Naive thymus-derived CD8-positive, alpha-beta T cell (primary cell): ENCODE data around the gene DARS2. TPM values are rescaled to one million over a fixed set of nuclear protein-coding genes. Genes with fewer than 3 reads are reported as not detected.
"Not testable (repeated sequence)": the region's sequence is repeated elsewhere in the genome, so short reads cannot be mapped to it uniquely, and the experiment has no call there.

Source experiments
- ATAC-seq, 2 donors: fragments of 150-1000 bp; cut with Tn5 transposase in 1 of 2; sonication (Bioruptor Pico), chemical (Tn5 transposase) in 1 of 2; 1 replicate in 1 of 2; 2 replicates in 1 of 2; pipeline ENCODE4 v1.10.0; 2021; ENCODE audit warnings: mild to moderate bottlenecking in 2 of 2, moderate library complexity in 2 of 2
- POLR2A ChIA-PET: fragments of 350-600 bp; sonication (Branson Sonifier 250); formaldehyde crosslinking; loops from one replicate; lab custom pipeline; 2021; ENCODE audit warnings: antibody characterized with exemption; lab: Charles Lee
- DNase-seq, 10 donors: peaks; one replicate each; pipeline versions ENCODE4 v3.0.0 to v3.0.0-alpha.2; 2020 to 2022
- H3K27ac Mint-ChIP-seq, 10 donors: one replicate each; pipeline ENCODE4 v1.8.0; 2020 to 2022; ENCODE audit warnings: mild to moderate bottlenecking in 10 of 10, mixed read lengths in 10 of 10, moderate library complexity in 4 of 10, inconsistent platforms in 1 of 10
- H3K27me3 Mint-ChIP-seq, 5 donors: one replicate each; pipeline ENCODE4 v1.8.0; 2021 to 2022; ENCODE audit warnings: mixed read lengths in 5 of 5
- H3K36me3 Mint-ChIP-seq, 3 donors: one replicate each; pipeline ENCODE4 v1.8.0; 2020 to 2022; ENCODE audit warnings: mixed read lengths in 3 of 3, mild to moderate bottlenecking in 2 of 3, inconsistent platforms in 1 of 3
- H3K4me1 Mint-ChIP-seq, 4 donors: one replicate each; pipeline ENCODE4 v1.8.0; 2021 to 2022; ENCODE audit warnings: mixed read lengths in 4 of 4
- H3K4me3 Mint-ChIP-seq, 10 donors: one replicate each; pipeline ENCODE4 v1.8.0; 2020 to 2022; ENCODE audit warnings: mild to moderate bottlenecking in 10 of 10, mixed read lengths in 10 of 10, moderate library complexity in 6 of 10, inconsistent platforms in 1 of 10
- H3K9me3 Mint-ChIP-seq, 9 donors: one replicate each; pipeline ENCODE4 v1.8.0; 2020 to 2022; ENCODE audit warnings: mixed read lengths in 9 of 9, mild to moderate bottlenecking in 3 of 9, inconsistent platforms in 1 of 9, moderate library complexity in 1 of 9
- polyA plus RNA-seq, 3 donors: library from polyadenylated mRNA; unstranded; fragments of 300-500 nt; fragmentation: Illumina TruSeq; gene quantifications; one replicate each; pipeline ENCODE4 v1.2.3, GENCODE V29; 2021
- total RNA-seq, 8 experiments: library from RNA in 2 of 8; stranded (reverse) in 2 of 8; gene quantifications; one replicate each; pipeline ENCODE4 v1.2.3 and lab custom pipeline; 2021 to 2026

DARS2 gene
- total and polyA plus RNA-seq, 5 experiments from 2014 or later, result 6.7 to 12.6 (median 12.1) TPM

DNA sequence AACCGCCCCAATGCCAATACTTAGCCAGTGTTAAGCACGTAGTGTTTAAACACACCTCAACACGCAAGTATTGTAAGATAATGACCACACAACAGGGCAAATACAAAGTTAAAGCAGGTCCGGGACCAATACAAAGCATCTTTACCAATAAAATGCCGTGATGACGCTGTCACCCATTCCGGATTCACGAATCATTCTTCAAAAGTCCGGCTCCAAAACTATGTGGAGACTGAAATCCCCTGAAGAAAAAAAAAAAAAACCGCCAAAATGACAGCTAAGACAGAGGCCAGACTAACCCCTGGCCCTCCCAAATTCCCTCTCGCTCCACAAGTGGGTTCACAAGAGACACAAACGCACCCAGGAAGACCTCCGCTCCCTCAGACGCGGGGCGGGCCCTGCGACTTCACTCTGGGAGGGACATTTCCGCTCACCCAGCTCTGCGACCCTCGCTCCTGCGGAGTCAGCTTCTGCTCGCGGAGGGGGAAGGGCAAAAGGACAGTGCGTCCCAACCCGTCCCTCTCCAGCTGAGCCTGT lies 625 bp upstream of the DARS2 start:
- peaks cover 2 to 20% (median 5%) of the 10 kb centered on the region in 3 donors for H3K36me3 Mint-ChIP-seq
- ATAC-seq, result peak; percentile 17 to 43
- peak overlapping the region; percentile 91 to 99 (median 98) for H3K4me3 Mint-ChIP-seq

DNA sequence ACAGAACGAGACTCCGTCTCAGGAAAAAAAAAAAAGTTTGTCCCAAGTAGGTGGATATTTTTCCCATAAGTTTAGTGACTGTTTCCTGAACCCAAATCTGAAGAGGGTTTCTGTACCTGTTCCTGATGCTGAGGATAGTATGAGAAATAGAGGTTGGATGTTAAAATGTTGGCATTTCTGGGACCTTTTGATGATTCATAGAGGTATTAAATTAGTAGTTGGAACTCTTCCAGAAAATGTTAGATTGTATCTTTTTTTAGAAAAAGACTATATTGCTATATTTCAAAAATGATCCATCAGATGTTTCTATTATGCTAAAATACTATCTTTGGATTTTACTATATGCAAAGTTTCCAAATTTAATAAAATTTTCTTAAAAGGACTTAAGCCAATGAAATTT lies 3.1 kb downstream of the DARS2 start:
- Mint-ChIP-seq H3K36me3 (peaks cover 5 to 33% (median 7%) of the 10 kb centered on the region in 3 donors), H3K4me1 (peaks cover 17 to 44% (median 33%) of the 10 kb centered on the region in 4 donors), H3K27me3 (no peaks in the 10 kb centered on the region), H3K9me3 (no peaks in the 10 kb centered on the region), H3K4me3 (peak overlapping the region in 1 of 10 donors; percentile 18), H3K27ac (peak overlapping the region in 1 of 10 donors; percentile 35)
- DNase-seq (no peak), ATAC-seq (no peak)
- POLR2A ChIA-PET, result no interaction called here

More for the DNA sequence above, 625 bp upstream of the DARS2 start:
- no peaks in the 10 kb centered on the region for H3K27me3 Mint-ChIP-seq
- DNase-seq, result peak in 2 of 10 donors; percentile 2 to 8
- no peaks in the 10 kb centered on the region for H3K9me3 Mint-ChIP-seq
- POLR2A ChIA-PET, result interaction anchor here (0.8 to 3.6 kb wide), 9 partner anchors 23 to 1176 kb away, joined by 3 to 47 read pairs (median 6); partner anchors contain the start of genes CACYBP, GAS5, KLHL20 and PRDX6
- peaks cover 25 to 62% (median 48%) of the 10 kb centered on the region in 4 donors for H3K4me1 Mint-ChIP-seq
- H3K27ac Mint-ChIP-seq, result peak overlapping the region; percentile 92 to 98 (median 96)

DNA sequence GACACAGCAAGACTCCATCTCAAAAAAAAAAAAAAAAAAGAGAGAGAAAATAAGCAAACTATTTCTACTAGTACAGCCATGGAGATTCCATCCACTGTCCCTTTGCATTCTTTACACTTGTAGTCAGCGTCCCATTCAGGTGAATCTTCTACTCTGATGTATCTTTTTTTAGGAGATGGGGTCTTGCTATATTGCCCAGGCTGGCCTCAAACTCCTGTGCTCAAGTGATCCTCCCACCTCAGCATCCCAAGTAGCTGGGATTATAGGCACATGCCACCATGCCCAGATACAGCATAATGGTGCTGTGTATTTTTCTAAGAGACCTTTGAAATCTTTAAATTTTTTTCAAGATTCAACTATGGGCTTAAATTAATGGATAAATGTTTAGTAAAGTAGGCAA lies 8.3 kb downstream of the DARS2 start:
- no peak for DNase-seq
- POLR2A ChIA-PET, result interaction anchor here (0.7 kb wide), 1 partner anchor 264 kb away, joined by 4 read pairs; no protein-coding TSS in a partner anchor
- H3K9me3 Mint-ChIP-seq, result no peaks in the 10 kb centered on the region
- H3K4me1 Mint-ChIP-seq, result peaks cover 0 to 6% (median 4%) of the 10 kb centered on the region in 4 donors
- ATAC-seq, result no peak
- no peak overlapping the region for H3K4me3 Mint-ChIP-seq
- H3K36me3 Mint-ChIP-seq, result peaks cover 0 to 67% (median 13%) of the 10 kb centered on the region in 3 donors
- H3K27ac Mint-ChIP-seq, result no peak overlapping the region
- H3K27me3 Mint-ChIP-seq, result no peaks in the 10 kb centered on the region

DNA sequence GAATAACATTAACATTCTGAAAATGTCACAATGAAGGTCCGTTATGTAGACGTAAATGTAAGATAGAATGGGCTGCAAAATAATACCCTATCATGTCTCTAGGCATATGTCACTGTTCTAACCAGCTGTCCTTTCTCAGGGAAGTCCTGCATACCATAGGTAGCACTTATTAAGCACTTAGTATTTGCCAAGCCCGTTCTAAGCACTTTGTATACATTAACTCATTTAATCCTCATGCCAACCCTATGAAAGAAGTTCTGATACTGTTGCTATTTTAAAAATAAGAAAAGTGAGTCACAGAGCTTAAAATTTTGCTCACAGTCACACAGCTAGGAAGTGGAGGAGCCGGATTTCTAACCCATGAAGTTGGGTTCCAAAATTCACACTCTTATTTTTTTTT lies 27.6 kb downstream of the DARS2 start:
- H3K4me1 Mint-ChIP-seq, result peaks cover 0 to 6% (median under 1%) of the 10 kb centered on the region in 4 donors
- H3K4me3 Mint-ChIP-seq, result no peak overlapping the region
- H3K9me3 Mint-ChIP-seq, result no peaks in the 10 kb centered on the region
- no peak overlapping the region for H3K27ac Mint-ChIP-seq
- DNase-seq, result no peak
- POLR2A ChIA-PET, result interaction anchor here (0.6 kb wide), 1 partner anchor 461 kb away, joined by 8 read pairs; no protein-coding TSS in a partner anchor
- ATAC-seq, result no peak
- peaks cover 5 to 75% (median 16%) of the 10 kb centered on the region in 3 donors for H3K36me3 Mint-ChIP-seq
- H3K27me3 Mint-ChIP-seq, result no peaks in the 10 kb centered on the region

- POLR2A ChIA-PET, result no interaction called here
- peaks cover 5 to 78% (median 18%) of the 10 kb centered on the region in 3 donors for H3K36me3 Mint-ChIP-seq
- no peak for ATAC-seq
Measured at GRCh38 chr1:173853074-173853473, 28.6 kb downstream of the DARS2 start.

DNA sequence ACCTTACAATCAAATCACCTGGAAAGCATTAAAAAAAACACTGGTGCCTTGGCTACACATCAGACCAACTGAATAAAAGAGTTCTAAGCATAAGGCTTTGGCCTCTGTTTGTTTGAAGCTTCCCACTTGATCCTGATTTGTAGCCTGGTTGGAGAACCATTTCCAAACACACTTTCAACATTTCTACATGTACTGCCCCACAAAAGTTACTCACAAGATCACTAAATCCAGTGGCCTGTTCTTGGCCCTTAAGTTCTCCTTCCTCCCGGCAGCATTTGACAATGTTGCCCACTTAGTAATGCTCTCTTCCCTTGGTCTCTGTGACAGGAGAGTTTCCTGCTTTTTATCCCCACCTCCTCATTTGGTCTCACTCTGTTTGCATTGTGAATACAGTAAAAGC lies 31.5 kb downstream of the DARS2 start:
- Mint-ChIP-seq H3K4me1 (peaks cover 0 to 6% (median 0%) of the 10 kb centered on the region in 4 donors), H3K27ac (peak overlapping the region in 5 of 10 donors; percentile 9 to 44 (median 29)), H3K36me3 (peaks cover 5 to 76% (median 17%) of the 10 kb centered on the region in 3 donors), H3K4me3 (no peak overlapping the region), H3K27me3 (no peaks in the 10 kb centered on the region), H3K9me3 (no peaks in the 10 kb centered on the region)
- DNase-seq (no peak), ATAC-seq (no peak)
- POLR2A ChIA-PET, result interaction anchor here (1.1 kb wide), 1 partner anchor 9 kb away, joined by 3 read pairs; no protein-coding TSS in a partner anchor

More at GRCh38 chr1:173853074-173853473, 28.6 kb downstream of the DARS2 start:
- no peak for DNase-seq
- H3K9me3 Mint-ChIP-seq, result no peaks in the 10 kb centered on the region
- H3K27ac Mint-ChIP-seq, result peak overlapping the region in 2 of 10 donors; percentile 29 to 35
- no peak overlapping the region for H3K4me3 Mint-ChIP-seq
- H3K27me3 Mint-ChIP-seq, result no peaks in the 10 kb centered on the region
- H3K4me1 Mint-ChIP-seq, result peaks cover 0 to 6% (median under 1%) of the 10 kb centered on the region in 4 donors

DNA sequence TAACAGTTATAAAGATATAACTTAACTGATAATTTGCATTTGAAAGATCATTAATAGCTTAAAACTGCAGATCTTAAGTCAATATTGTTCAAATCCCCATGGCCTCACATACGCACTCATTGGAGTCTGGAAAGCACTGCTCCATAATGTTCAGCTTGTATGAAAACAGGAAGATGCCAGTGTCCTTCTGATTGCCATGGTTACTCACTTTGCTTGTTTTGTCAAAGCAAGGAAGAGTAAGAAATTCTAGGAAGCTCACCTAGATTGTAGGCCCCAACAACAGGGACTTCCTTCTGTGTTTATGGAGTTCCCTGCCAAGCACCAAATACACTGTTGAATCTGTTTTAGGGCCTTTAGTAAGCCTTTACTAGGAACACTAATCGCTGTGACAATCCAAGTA lies 32.4 kb downstream of the DARS2 start:
- no peak for DNase-seq
- Mint-ChIP-seq H3K27me3 (no peaks in the 10 kb centered on the region), H3K9me3 (no peaks in the 10 kb centered on the region), H3K4me1 (peaks cover 0 to 6% (median under 1%) of the 10 kb centered on the region in 4 donors), H3K4me3 (no peak overlapping the region), H3K27ac (no peak overlapping the region), H3K36me3 (peaks cover 5 to 75% (median 14%) of the 10 kb centered on the region in 3 donors)
- POLR2A ChIA-PET, result interaction anchor here (1.1 kb wide), 2 partner anchors 8 to 10 kb away, joined by 3 to 4 read pairs; partner anchors contain the start of gene GAS5
- ATAC-seq, result no peak

- peak overlapping the region in 4 of 10 donors; percentile 31 to 71 (median 49) for H3K27ac Mint-ChIP-seq
- ATAC-seq (no peak), DNase-seq (no peak)
- no peaks in the 10 kb centered on the region for H3K27me3 Mint-ChIP-seq
- POLR2A ChIA-PET, result interaction anchor here (1.1 kb wide), 1 partner anchor 10 kb away, joined by 4 read pairs; the partner anchor contains the start of gene GAS5
- H3K9me3 Mint-ChIP-seq, result no peaks in the 10 kb centered on the region
- H3K4me1 Mint-ChIP-seq, result peaks cover 0 to 6% (median 2%) of the 10 kb centered on the region in 4 donors
- H3K36me3 Mint-ChIP-seq, result peaks cover 5 to 76% (median 15%) of the 10 kb centered on the region in 3 donors
- no peak overlapping the region for H3K4me3 Mint-ChIP-seq
Measured at GRCh38 chr1:173857363-173857917, 33.0 kb downstream of the DARS2 start.

GRCh38 chr1:173859547-173859946 lies 35.1 kb downstream of the DARS2 start:
- ATAC-seq, H3K9me3 Mint-ChIP-seq, H3K4me3 Mint-ChIP-seq, DNase-seq, H3K27me3 Mint-ChIP-seq: not testable (repeated sequence)
- Mint-ChIP-seq H3K4me1 (peaks cover 4 to 16% (median 13%) of the 10 kb centered on the region in 4 donors), H3K27ac (peak overlapping the region in 1 of 10 donors; percentile 53), H3K36me3 (peaks cover 5 to 76% (median 24%) of the 10 kb centered on the region in 3 donors)
- POLR2A ChIA-PET, result interaction anchor here (1.0 kb wide), 1 partner anchor 9 kb away, joined by 3 read pairs; the partner anchor contains the start of gene ZBTB37

DNA sequence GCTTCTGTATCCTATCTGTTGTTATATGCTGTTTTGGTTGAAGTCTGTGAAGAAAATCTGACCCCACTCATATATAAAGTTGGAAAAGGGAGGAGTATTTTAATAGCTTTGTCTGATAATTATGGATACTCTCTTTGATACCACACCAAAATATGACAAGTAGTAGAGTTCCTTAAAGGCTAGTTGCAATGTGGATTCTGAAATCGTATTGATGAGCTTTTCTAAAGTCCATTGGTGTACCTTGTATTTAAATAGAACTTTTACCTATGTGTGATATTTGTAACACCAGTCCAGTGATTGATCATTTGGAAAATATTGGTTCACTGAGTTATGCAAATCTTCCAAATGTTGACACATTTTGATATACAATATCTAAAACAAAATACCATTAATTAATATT lies 35.6 kb downstream of the DARS2 start:
- POLR2A ChIA-PET, result interaction anchor here (1.0 kb wide), 1 partner anchor 9 kb away, joined by 3 read pairs; the partner anchor contains the start of gene ZBTB37
- Mint-ChIP-seq H3K9me3 (no peaks in the 10 kb centered on the region), H3K4me1 (peaks cover 6 to 21% (median 18%) of the 10 kb centered on the region in 4 donors), H3K4me3 (no peak overlapping the region), H3K36me3 (peaks cover 5 to 76% (median 23%) of the 10 kb centered on the region in 3 donors), H3K27ac (peak overlapping the region in 2 of 10 donors; percentile 53 to 71), H3K27me3 (no peaks in the 10 kb centered on the region)
- no peak for ATAC-seq
- DNase-seq, result no peak

DNA sequence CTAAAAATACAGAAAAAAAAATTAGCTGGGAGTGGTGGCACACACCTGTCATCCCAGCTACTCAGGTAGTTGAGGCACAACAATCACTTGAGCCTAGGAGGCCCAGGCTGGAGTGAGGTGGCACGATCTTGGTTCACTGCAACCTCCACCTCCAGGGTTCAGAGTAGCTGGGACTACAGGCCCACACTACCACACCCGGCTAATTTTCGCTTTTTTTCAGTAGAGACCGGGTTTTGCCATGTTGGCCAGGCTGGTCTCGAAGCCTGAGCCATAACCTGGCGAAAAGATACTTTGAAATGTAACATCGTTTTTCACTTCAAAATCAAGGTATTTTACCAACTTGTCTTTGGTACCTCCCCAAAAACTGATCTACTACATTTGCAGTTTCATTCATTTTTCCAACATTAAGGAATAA lies 37.3 kb downstream of the DARS2 start:
- DNase-seq (no peak), ATAC-seq (no peak)
- Mint-ChIP-seq H3K4me3 (no peak overlapping the region), H3K36me3 (peaks cover 7 to 77% (median 35%) of the 10 kb centered on the region in 3 donors), H3K27me3 (no peaks in the 10 kb centered on the region), H3K4me1 (peaks cover 18 to 36% (median 33%) of the 10 kb centered on the region in 4 donors), H3K27ac (peak overlapping the region in 2 of 10 donors; percentile 1 to 28), H3K9me3 (no peaks in the 10 kb centered on the region)
- POLR2A ChIA-PET, result no interaction called here

- ATAC-seq, H3K27me3 Mint-ChIP-seq, H3K4me3 Mint-ChIP-seq, POLR2A ChIA-PET, DNase-seq, H3K9me3 Mint-ChIP-seq: not testable (repeated sequence)
- Mint-ChIP-seq H3K27ac (peak overlapping the region in 3 of 10 donors; percentile 18 to 44 (median 28)), H3K36me3 (peaks cover 7 to 76% (median 37%) of the 10 kb centered on the region in 3 donors), H3K4me1 (peaks cover 18 to 41% (median 37%) of the 10 kb centered on the region in 4 donors)
Measured at GRCh38 chr1:173862146-173862768, 37.8 kb downstream of the DARS2 start.
